GM19468 (cell line): ENCODE measurements around the gene PLXNA4.

ENCODE experiments used
- ATAC-seq: cut with Tn5 transposase; IDR thresholded peaks from one replicate; pipeline ENCODE4 v1.9.1; 2021; ENCODE audit warnings: mild to moderate bottlenecking, moderate library complexity, moderate number of reproducible peaks; ENCODE audit not compliant: unreplicated experiment; ENCODE audit errors: extremely low read depth

Gene PLXNA4

DNA sequence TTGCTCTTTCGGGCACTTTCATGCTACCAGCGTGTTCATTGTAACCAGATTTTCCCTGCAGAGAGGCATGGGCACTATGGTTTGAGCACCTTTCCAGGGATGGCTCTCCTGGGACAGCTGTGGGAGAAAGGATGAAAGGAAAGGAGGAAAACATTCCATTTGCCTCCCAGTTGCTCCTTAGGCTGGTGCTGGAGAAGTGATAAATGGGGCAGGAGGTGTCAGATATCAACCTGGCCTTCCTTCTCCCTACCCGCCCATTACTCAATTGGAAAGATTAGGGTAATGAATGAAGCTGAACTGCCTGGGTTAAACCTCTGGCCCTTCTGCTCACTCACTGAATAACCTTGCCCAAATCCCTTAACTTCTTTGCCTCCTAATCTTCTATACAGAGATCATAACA lies 228.4 kb downstream of the PLXNA4 start:
- no peak for ATAC-seq

DNA sequence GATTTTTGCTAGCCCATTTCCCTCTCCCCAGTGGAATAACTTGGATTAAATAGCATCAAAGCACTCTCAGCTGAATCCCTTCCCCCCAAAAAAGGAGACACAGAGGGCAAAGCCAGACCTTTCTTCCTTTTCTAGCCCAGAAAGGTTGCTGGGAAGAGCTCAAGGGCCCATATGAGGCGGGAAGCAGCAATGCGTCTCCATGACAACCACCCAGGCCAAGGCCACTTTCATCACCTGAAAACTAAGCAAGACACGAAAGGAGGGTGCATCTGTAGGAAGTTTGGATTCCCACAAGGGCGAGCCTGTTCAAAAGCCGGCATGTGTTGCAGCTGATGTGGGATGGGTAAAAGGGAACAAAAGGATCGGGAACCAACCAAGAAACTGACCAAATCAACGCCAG lies 229.1 kb downstream of the PLXNA4 start:
- ATAC-seq = no peak

GRCh38 chr7:132345543-132346129 lies 230.6 kb downstream of the PLXNA4 start:
- no peak for ATAC-seq

- ATAC-seq = no peak
Measured at GRCh38 chr7:132345030-132345429, 231.2 kb downstream of the PLXNA4 start.

- no peak for ATAC-seq
Measured at GRCh38 chr7:132343199-132343598, 233.1 kb downstream of the PLXNA4 start.

GRCh38 chr7:132337450-132338080 lies 238.7 kb downstream of the PLXNA4 start:
- no peak for ATAC-seq

DNA sequence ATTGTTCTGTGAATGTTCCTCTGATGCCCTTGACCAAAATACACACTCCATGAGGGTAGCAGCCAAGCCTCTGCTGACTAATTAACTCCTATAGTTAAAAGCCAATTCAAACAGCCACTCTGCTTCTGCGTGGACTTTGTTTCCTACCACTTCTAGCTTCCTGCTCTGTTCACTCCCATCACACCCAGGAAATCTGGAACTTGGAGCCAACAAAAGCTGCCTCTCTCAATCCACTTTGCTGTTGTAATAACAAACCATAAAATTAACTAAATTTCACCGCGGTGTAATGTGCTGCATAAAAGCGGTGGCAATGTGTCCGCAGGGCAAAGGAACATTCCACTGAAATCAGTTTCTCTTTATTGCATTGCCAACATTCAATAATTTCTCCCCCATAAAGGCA lies 239.5 kb downstream of the PLXNA4 start:
- ATAC-seq = no peak

DNA sequence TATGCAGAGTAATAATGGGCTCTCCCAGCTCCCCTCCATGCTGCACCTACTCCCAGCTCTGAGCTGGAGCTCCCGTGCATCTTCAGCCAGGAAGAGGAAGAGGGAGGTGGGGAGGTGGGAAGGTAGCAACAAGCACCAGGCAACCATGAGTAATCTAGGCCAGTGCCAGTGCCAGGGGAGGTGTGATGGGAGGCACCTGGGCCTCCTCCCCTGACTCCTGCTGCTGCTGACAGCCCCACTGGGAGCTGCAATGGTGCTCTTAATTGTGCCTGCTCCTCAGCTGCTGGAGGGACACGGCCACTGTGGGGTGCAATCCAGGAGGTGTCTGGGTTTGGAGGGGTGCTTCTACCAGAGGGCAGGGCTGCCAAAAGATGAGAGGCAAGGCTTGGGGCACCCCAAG lies 243.0 kb downstream of the PLXNA4 start:
- no peak for ATAC-seq

DNA sequence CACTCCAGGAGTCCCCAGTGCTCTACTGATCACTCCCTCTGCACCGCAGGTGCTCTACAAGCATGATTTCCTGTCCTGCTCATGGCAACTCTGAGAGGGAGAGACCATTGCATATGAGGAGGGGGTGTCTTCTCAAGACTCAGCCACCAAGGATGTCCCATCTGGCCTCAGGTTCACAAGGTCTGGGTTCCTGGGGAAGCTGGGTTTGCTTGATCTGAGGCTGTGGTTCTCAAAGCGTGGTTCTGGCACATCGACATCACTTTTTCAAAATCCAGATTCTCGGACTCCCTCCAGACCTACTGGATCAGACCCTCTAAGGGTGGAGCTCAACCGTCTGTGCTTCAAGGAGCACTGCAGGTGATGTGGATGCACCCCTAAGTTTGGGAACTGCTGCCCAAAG lies 247.5 kb downstream of the PLXNA4 start:
- ATAC-seq = no peak

- ATAC-seq = no peak
Measured at GRCh38 chr7:132328047-132328620, 248.1 kb downstream of the PLXNA4 start.

DNA sequence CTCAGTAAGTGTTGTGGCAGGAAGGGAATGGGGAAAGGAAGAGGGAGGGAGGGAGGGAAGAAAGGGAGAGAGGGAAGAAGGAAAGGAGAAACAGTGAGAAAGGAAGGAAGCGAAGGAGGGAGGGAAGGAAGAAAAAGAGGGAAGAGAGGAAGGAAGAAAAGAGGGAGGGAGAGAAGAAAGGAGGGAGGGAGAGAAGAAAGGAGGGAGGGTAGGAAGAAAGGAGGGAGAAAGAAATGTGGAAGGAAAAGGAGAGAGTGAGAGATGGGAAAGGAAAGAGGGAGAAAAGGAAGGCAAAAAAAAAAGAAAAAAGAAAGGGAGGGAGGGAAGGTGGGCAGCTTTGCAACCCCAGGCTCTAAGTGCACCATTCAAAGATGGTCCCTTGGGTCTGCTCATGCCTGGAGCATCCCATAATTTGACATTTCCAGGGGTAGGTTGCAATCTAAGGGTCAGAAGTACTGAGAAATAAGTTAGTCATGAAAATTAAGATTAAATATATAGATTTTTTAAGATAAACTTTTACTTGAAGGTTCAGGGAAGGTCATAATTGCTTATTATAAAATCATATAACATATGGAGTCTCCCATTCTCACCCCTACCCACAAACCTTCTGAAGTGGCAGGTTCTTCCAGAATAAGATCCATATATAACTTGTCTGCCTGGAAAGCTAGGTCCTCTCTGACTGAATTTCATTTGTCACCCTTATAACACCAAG lies 249.2 kb downstream of the PLXNA4 start:
- ATAC-seq = no peak

GRCh38 chr7:132322970-132323369 lies 253.3 kb downstream of the PLXNA4 start:
- no peak for ATAC-seq

GRCh38 chr7:132321387-132321786 lies 254.9 kb downstream of the PLXNA4 start:
- ATAC-seq = no peak

DNA sequence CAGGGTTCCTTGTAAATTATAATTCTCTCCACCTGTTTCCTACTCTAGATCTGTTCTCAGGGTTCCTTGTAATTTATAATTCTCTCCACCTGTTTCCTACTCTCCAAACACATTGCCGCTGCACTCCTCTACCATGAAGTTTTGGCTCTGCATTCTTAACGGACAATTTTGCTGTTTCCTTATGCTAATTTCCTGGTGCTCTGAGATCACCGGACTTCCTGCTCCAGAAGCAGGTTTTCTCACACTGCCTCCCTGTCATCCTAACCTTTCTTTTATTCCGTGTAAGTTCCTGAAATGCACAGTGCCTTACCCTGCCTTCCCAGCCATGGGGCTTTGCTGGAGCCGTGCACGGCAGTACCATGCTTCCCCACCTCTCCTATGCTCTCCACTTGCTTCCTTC lies 256.8 kb downstream of the PLXNA4 start:
- ATAC-seq = no peak

DNA sequence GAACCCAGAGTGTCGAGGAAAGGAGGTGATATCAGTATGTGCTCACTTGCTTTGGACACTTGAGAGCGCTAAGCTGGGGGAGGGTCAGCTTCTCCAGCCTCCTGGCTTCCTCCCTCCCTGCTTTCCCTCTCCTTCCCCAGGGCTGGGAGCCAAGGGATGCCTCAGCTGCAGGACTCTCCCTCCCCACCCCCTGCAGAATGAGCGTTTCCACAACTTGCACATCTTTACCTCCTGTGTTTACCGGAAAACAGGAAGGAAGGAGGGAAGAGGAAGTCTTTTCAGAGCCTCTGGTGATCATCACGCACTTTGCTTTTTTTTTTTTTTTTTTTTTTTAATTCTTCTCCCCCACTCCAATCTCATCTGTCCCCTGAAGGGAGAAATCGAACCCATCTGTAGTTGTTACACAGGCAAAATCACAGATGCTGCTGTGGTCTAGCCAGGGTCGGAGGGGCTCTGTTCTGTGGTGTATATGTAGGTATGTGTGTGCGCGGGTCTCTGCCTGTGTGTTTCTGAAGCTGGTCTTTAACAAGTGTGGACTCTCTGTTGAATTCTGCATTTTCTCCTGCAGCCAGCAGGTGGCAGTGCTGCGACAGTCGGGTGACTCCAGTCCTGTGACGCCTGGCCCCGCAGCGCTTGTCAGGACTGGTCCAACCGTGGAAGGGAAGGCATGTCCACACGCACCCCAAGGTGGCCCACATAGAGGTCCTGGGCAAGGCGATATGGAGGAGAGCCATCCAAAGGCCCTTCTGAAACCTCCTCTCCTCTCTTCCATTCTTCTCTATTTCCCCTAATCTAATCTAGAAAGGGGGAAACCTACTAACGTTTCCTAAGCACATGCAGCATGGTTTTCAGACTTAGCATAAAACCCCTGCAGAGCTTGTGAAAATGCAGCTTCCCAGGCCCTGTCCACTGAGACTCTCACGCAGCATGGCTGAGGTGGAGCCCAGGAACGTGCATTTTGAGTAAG lies 257.6 kb downstream of the PLXNA4 start:
- no peak for ATAC-seq

GRCh38 chr7:132317701-132318351 lies 258.4 kb downstream of the PLXNA4 start:
- ATAC-seq = no peak

DNA sequence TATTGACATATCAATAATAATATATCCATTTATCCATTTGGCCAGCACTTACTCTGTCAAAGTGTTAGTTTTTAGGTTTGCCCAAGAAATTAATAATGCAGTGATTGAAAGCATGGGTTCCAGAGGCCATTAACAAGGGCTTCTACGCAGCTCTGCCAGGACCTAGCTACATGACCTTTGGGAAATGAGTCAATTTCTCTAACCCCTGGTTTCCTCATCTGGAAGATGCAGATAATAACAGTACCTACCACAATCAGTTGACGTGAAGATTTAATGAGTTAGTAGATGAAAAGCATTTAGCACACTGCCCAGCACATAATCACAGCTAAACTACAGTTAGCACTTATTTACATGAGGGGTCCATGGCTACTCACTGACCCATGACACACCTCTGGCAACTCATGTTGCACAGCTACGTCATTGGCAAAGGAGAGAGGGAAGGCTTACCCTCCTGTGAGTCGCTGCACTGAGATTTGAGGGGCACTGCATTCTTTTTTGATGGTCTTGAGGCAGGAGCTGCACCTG lies 263.7 kb downstream of the PLXNA4 start:
- no peak for ATAC-seq

DNA sequence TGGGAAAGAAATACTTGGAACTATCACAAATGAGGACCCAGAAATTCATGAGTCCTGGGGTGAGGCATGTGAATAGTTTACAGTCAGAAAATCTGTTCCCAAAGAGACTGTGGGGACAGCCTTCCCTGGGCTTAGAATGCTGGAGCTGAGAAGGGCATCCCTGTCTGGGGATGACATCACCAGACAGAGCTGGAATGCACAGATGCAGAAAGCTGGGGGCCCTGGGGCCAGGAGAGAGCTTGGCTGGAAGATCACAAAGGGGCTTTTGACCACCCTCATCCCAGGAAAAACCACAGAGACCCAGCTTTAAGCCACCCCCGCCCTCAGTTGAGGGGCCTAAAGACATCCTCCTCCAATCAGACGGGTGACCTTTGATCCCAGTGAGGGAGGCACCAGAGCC lies 264.5 kb downstream of the PLXNA4 start:
- no peak for ATAC-seq

DNA sequence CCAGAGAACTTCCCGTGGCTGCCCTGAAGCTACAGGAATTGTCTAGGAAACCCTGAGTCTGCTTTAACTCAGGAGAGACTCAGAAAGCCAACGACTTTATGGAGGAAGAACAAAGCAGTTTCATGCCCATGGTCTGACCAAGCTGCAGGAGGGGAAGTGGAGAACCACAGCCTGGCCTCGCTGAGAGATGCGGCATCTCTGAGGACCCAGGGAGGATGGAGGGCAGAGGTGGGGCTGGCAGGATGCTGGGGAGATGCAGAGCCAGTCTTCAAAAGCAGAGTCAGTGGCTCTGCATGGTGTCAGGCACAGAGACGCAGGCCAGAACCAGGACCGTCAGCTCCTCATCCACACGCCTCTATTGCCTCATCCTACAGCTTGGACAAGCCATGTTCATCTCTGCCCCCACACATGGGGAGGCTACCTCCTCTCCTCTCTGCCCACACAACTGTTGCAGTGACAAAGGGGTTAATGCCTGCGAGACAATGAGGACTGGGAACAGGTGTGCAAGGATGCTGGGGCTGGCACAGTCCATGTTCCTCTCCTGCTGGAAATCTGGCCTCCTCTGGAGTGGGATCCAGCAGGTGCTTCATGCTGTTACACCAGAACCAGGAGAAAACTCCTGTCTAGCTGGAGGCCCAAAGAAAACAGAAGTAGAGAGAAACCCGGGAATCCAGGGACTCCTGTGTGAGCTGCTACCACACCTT lies 267.0 kb downstream of the PLXNA4 start:
- no peak for ATAC-seq
